SK-N-SH (cell line): Measurements from ENCODE around the gene PIGL.

ENCODE experiments used
- CHD2 ChIP-seq: fragments of 150-350 bp; IDR thresholded peaks from 2 replicates; pipeline ENCODE4 v1.6.1; 2018; ENCODE audit warnings: low read length; ENCODE audit not compliant: partially characterized antibody
- SMC3 ChIP-seq: IDR thresholded peaks from 2 replicates; pipeline ENCODE4 v1.6.1; 2012; ENCODE audit warnings: low read depth, low read length, improper control_type of control experiment

- TF ChIP-seq SMC3 (no peak), CHD2 (no peak)
Observed at GRCh38 chr17:16251043-16251442, 34.0 kb downstream of the PIGL start.
